Neural crest cell (in vitro differentiated cells): ENCODE measurements around the gene UBL4A. TPM values are rescaled to one million over a fixed set of nuclear protein-coding genes. Genes with fewer than 3 reads are reported as not detected.

ENCODE experiments used
- DNase-seq: peaks from one replicate; pipeline ENCODE4 v3.0.0; 2021; ENCODE audit warnings: low read depth, mixed read lengths, low spot score
- H3K27ac Mint-ChIP-seq: one replicate; pipeline ENCODE4 v1.8.0; 2021; ENCODE audit warnings: mild to moderate bottlenecking, mixed read lengths; ENCODE audit not compliant: unreplicated experiment
- H3K27me3 Mint-ChIP-seq: 2 replicates; pipeline ENCODE4 v1.8.0; 2021; ENCODE audit warnings: low read depth, mild to moderate bottlenecking, mixed read lengths
- H3K36me3 Mint-ChIP-seq: 2 replicates; pipeline ENCODE4 v1.8.0; 2021; ENCODE audit warnings: low read depth, mild to moderate bottlenecking, mixed read lengths
- H3K4me1 Mint-ChIP-seq: 2 replicates; pipeline ENCODE4 v1.8.0; 2021; ENCODE audit warnings: mixed read lengths
- H3K4me3 Mint-ChIP-seq: one replicate; pipeline ENCODE4 v1.8.0; 2021; ENCODE audit warnings: mild to moderate bottlenecking, mixed read lengths
- H3K9me3 Mint-ChIP-seq: 2 replicates; pipeline ENCODE4 v1.8.0; 2021; ENCODE audit warnings: mixed read lengths
- microRNA-seq: library from miRNA; unstranded; fragments of <30 nt; microRNA quantifications from one replicate; pipeline ENCODE4, GENCODE V29; 2020
- total RNA-seq: library from RNA; stranded (reverse); gene quantifications from 2 replicates; pipeline ENCODE4 v1.2.1, GENCODE V29; 2021
- TF ChIP-seq, protein P1 (sequence below): fragments of 200-600 bp; sonication (generic); conservative IDR thresholded peaks from 2 replicates; pipeline ENCODE4 v1.5.0; 2021; ENCODE audit warnings: antibody characterized with exemption, mild to moderate bottlenecking

UBL4A gene
- total RNA-seq, 1 donor from 2014 or later, result 39.2 TPM

GRCh38 chrX:154434394-154435168 is 51.8 kb downstream of the UBL4A start:
- TF ChIP-seq, protein P1, sequence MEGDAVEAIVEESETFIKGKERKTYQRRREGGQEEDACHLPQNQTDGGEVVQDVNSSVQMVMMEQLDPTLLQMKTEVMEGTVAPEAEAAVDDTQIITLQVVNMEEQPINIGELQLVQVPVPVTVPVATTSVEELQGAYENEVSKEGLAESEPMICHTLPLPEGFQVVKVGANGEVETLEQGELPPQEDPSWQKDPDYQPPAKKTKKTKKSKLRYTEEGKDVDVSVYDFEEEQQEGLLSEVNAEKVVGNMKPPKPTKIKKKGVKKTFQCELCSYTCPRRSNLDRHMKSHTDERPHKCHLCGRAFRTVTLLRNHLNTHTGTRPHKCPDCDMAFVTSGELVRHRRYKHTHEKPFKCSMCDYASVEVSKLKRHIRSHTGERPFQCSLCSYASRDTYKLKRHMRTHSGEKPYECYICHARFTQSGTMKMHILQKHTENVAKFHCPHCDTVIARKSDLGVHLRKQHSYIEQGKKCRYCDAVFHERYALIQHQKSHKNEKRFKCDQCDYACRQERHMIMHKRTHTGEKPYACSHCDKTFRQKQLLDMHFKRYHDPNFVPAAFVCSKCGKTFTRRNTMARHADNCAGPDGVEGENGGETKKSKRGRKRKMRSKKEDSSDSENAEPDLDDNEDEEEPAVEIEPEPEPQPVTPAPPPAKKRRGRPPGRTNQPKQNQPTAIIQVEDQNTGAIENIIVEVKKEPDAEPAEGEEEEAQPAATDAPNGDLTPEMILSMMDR, result no peak
- Mint-ChIP-seq H3K4me3 (peak overlapping the region; percentile 31), H3K27me3 (no peaks in the 10 kb centered on the region), H3K4me1 (peaks cover 23% of the 10 kb centered on the region), H3K27ac (no peak overlapping the region), H3K36me3 (peaks cover 13% of the 10 kb centered on the region), H3K9me3 (no peaks in the 10 kb centered on the region)
- DNase-seq, result no peak

Small RNA genes within 50 kb of the gene (microRNA-seq; reads per million reads assigned to microRNA genes)
- gene MIR6858, result 11.8 reads per million, percentile 23 among the genes with 10 or more reads in this experiment

Other genes starting within 250 kb of the UBL4A start
- not detected in 2 replicates for gene OPN1MW3, start 229.0 kb downstream of the UBL4A start, total RNA-seq
- not detected in 2 replicates for gene TEX28, start 191.5 kb downstream of the UBL4A start, total RNA-seq
- 0.91 and 1.1 TPM in 2 replicates for gene TKTL1, start 190.8 kb downstream of the UBL4A start, total RNA-seq
- gene FLNA, start 112.0 kb downstream of the UBL4A start, total RNA-seq, result 786 and 809 TPM in 2 replicates
- gene EMD, start 107.3 kb downstream of the UBL4A start, total RNA-seq, result 54.3 and 56.8 TPM in 2 replicates
- 2,853 and 2,857 TPM in 2 replicates for gene RPL10, start 88.2 kb downstream of the UBL4A start, total RNA-seq
- 9.3 and 11.5 TPM in 2 replicates for gene DNASE1L1, start 77.4 kb downstream of the UBL4A start, total RNA-seq
- gene TAFAZZIN, start 75.1 kb downstream of the UBL4A start, total RNA-seq, result 45.7 and 47.1 TPM in 2 replicates
- 78.2 and 79.8 TPM in 2 replicates for gene ATP6AP1, start 57.9 kb downstream of the UBL4A start, total RNA-seq
- gene GDI1, start 49.5 kb downstream of the UBL4A start, total RNA-seq, result 206 and 210 TPM in 2 replicates
- gene FAM50A, start 42.5 kb downstream of the UBL4A start, total RNA-seq, result 68.8 and 69.0 TPM in 2 replicates
- 74.1 and 75.1 TPM in 2 replicates for gene PLXNA3, start 28.3 kb downstream of the UBL4A start, total RNA-seq
- 20.7 and 22.6 TPM in 2 replicates for gene LAGE3, start 7.3 kb downstream of the UBL4A start, total RNA-seq
- 7.8 TPM in 2 replicates for gene SLC10A3, start 4.0 kb upstream of the UBL4A start, total RNA-seq
- gene FAM3A, start 29.6 kb upstream of the UBL4A start, total RNA-seq, result 25.8 and 29.9 TPM in 2 replicates
- 84.4 and 93.9 TPM in 2 replicates for gene G6PD, start 60.2 kb upstream of the UBL4A start, total RNA-seq
- gene IKBKG, start 61.0 kb upstream of the UBL4A start, total RNA-seq, result 20.3 and 21.3 TPM in 2 replicates
- not detected in 2 replicates for gene CTAG1A, start 98.5 kb upstream of the UBL4A start, total RNA-seq
- not detected in 2 replicates for gene CTAG1B, start 132.7 kb upstream of the UBL4A start, total RNA-seq
- not detected in 2 replicates for gene CTAG2, start 167.0 kb upstream of the UBL4A start, total RNA-seq